H9 (cell line): Measurements from ENCODE around the gene SYT17. TPM values are rescaled to one million over a fixed set of nuclear protein-coding genes. Genes with fewer than 3 reads are reported as not detected.

Experiments used
- DNase-seq: peaks from one replicate; pipeline ENCODE4 v3.0.0-alpha.2; 2017
- H2AFZ ChIP-seq: one replicate; pipeline ENCODE4 v1.6.1; 2013; ENCODE audit warnings: mild to moderate bottlenecking, low read length, control low read depth, moderate library complexity
- H2AK5ac ChIP-seq: 2 replicates; pipeline ENCODE4 v1.6.1; 2013; ENCODE audit warnings: low read length, control low read depth, mixed read lengths; ENCODE audit not compliant: insufficient read length
- H2BK120ac ChIP-seq: one replicate; pipeline ENCODE4 v1.6.1; 2013; ENCODE audit warnings: low read depth, mild to moderate bottlenecking, low read length, control low read depth, inconsistent platforms; ENCODE audit not compliant: poor library complexity, severe bottlenecking
- H2BK12ac ChIP-seq: 2 replicates; pipeline ENCODE4 v1.6.1; 2013; ENCODE audit warnings: low read length, control low read depth, mixed read lengths, low read depth; ENCODE audit not compliant: insufficient read length
- H2BK15ac ChIP-seq: 2 replicates; pipeline ENCODE4 v1.6.1; 2013; ENCODE audit warnings: low read depth, low read length, control low read depth
- H2BK20ac ChIP-seq: one replicate; pipeline ENCODE4 v1.6.1; 2013; ENCODE audit warnings: low read depth, mild to moderate bottlenecking, low read length, control low read depth, inconsistent platforms; ENCODE audit not compliant: poor library complexity, severe bottlenecking
- H2BK5ac ChIP-seq: 2 replicates; pipeline ENCODE4 v1.6.1; 2013; ENCODE audit warnings: low read length, control low read depth, mixed read lengths; ENCODE audit not compliant: insufficient read length
- H3K14ac ChIP-seq: 2 replicates; pipeline ENCODE4 v1.6.1; 2013; ENCODE audit warnings: low read length, control low read depth; ENCODE audit not compliant: insufficient read depth
- H3K18ac ChIP-seq: 2 replicates; pipeline ENCODE4 v1.6.1; 2013; ENCODE audit warnings: low read depth, mild to moderate bottlenecking, mixed read lengths, low read length, control low read depth; ENCODE audit not compliant: insufficient read length
- H3K23ac ChIP-seq: 2 replicates; pipeline ENCODE4 v1.6.1; 2013; ENCODE audit warnings: low read length, control low read depth, mixed read lengths, low read depth; ENCODE audit not compliant: insufficient read length
- H3K23me2 ChIP-seq: 2 replicates; pipeline ENCODE4 v1.6.1; 2013; ENCODE audit warnings: low read depth, mild to moderate bottlenecking, mixed read lengths, low read length, control low read depth; ENCODE audit not compliant: insufficient read length, poor library complexity, severe bottlenecking
- H3K27ac ChIP-seq: 2 replicates; pipeline ENCODE4 v1.5.1; 2013; ENCODE audit warnings: low read length, control low read depth, mixed read lengths, low read depth; ENCODE audit not compliant: insufficient read length
- H3K27me3 ChIP-seq: 2 replicates; pipeline ENCODE4 v1.6.1; 2013; ENCODE audit warnings: low read length, control low read depth, inconsistent platforms; ENCODE audit not compliant: insufficient read depth
- H3K4ac ChIP-seq: 2 replicates; pipeline ENCODE4 v1.6.1; 2013; ENCODE audit warnings: low read depth, mild to moderate bottlenecking, control low read depth, inconsistent platforms, low read length, moderate library complexity
- H3K4me1 ChIP-seq: 2 replicates; pipeline ENCODE4 v1.6.1; 2013; ENCODE audit warnings: low read length, control low read depth, inconsistent platforms; ENCODE audit not compliant: insufficient read depth
- H3K4me2 ChIP-seq: 2 replicates; pipeline ENCODE4 v1.6.1; 2013; ENCODE audit warnings: low read length, control low read depth, mixed read lengths; ENCODE audit not compliant: insufficient read length, insufficient read depth
- H3K56ac ChIP-seq: 2 replicates; pipeline ENCODE4 v1.6.1; 2013; ENCODE audit warnings: low read depth, mild to moderate bottlenecking, mixed read lengths, low read length, control low read depth; ENCODE audit not compliant: insufficient read length
- H3K79me1 ChIP-seq: 2 replicates; pipeline ENCODE4 v1.6.1; 2013; ENCODE audit warnings: low read depth, mild to moderate bottlenecking, moderate library complexity, low read length, control low read depth, inconsistent platforms; ENCODE audit not compliant: insufficient read depth, poor library complexity, severe bottlenecking
- H3K79me2 ChIP-seq: 2 replicates; pipeline ENCODE4 v1.6.1; 2013; ENCODE audit warnings: low read length, control low read depth, inconsistent platforms; ENCODE audit not compliant: insufficient read depth
- H3K9ac ChIP-seq: 2 replicates; pipeline ENCODE4 v1.6.1; 2013; ENCODE audit warnings: low read length, control low read depth, mixed read lengths; ENCODE audit not compliant: insufficient read length; ENCODE audit errors: extremely low read depth
- H3K9me3 ChIP-seq: one replicate; pipeline ENCODE4 v1.6.1; 2013; ENCODE audit warnings: low read depth, low read length, inconsistent platforms; ENCODE audit not compliant: control insufficient read depth
- H3T11ph ChIP-seq: one replicate; pipeline ENCODE4 v1.6.1; 2013; ENCODE audit warnings: mild to moderate bottlenecking, low read length, control low read depth, inconsistent platforms
- H4K20me1 ChIP-seq: one replicate; pipeline ENCODE4 v1.6.1; 2013; ENCODE audit not compliant: control insufficient read depth, insufficient read length, insufficient read depth
- H4K5ac ChIP-seq: 2 replicates; pipeline ENCODE4 v1.6.1; 2013; ENCODE audit warnings: low read depth, mild to moderate bottlenecking, mixed read lengths, low read length, control low read depth; ENCODE audit not compliant: insufficient read length
- H4K8ac ChIP-seq: replicated peaks from 2 replicates; pipeline ENCODE4 v1.6.1; 2013; ENCODE audit warnings: low read length, control low read depth, mixed read lengths, low read depth; ENCODE audit not compliant: insufficient read length
- H4K91ac ChIP-seq: 2 replicates; pipeline ENCODE4 v1.6.1; 2013; ENCODE audit warnings: low read depth, mild to moderate bottlenecking, moderate library complexity, mixed read lengths, low read length, control low read depth; ENCODE audit not compliant: insufficient read length
- H3K27ac Mint-ChIP-seq, 3 experiments: 2 replicates in 2 of 3; 3 replicates in 1 of 3; pipeline ENCODE4 v1.8.0; 2020 to 2021; ENCODE audit warnings: mixed read lengths in 3 of 3, mild to moderate bottlenecking in 1 of 3, moderate library complexity in 1 of 3
- H3K27me3 Mint-ChIP-seq: 2 replicates; pipeline ENCODE4 v1.8.0; 2021; ENCODE audit warnings: low read depth, mild to moderate bottlenecking, moderate library complexity, mixed read lengths
- H3K36me3 Mint-ChIP-seq, 3 experiments: 2 replicates in 2 of 3; 3 replicates in 1 of 3; pipeline ENCODE4 v1.8.0; 2020 to 2021; ENCODE audit warnings: low read depth in 3 of 3, mixed read lengths in 3 of 3; ENCODE audit not compliant: insufficient read depth in 1 of 3
- H3K4me1 Mint-ChIP-seq, 2 experiments: 2 replicates each; pipeline ENCODE4 v1.8.0; 2020; ENCODE audit warnings: mixed read lengths in 2 of 2
- H3K4me3 Mint-ChIP-seq, 2 experiments: 2 replicates in 1 of 2; 3 replicates in 1 of 2; pipeline ENCODE4 v1.8.0; 2020 to 2021; ENCODE audit warnings: mild to moderate bottlenecking in 2 of 2, mixed read lengths in 2 of 2, moderate library complexity in 1 of 2
- H3K9me3 Mint-ChIP-seq, 2 experiments: 2 replicates in 1 of 2; 3 replicates in 1 of 2; pipeline ENCODE4 v1.8.0; 2020; ENCODE audit warnings: mild to moderate bottlenecking in 2 of 2, mixed read lengths in 2 of 2, moderate library complexity in 1 of 2
- CTCF ChIP-seq: fragments of 200-600 bp; sonication (generic); conservative IDR thresholded peaks from 3 replicates; pipeline ENCODE4 v1.8.0; 2021; ENCODE audit warnings: antibody characterized with exemption, mild to moderate bottlenecking
- WGBS: extraction: QIAGEN DNeasy Blood & Tissue Kit; methylation state at CpG from one replicate; pipeline ENCODE4 v1.1.7; 2013; ENCODE audit warnings: missing lambda C conversion rate, low lambda C conversion rate, mixed read lengths; ENCODE audit not compliant: insufficient read length; ENCODE audit errors: extremely low coverage; 5-methylcytosine and 5-hydroxymethylcytosine counted together
- total RNA-seq: library from RNA; stranded (reverse); gene quantifications from 2 replicates; pipeline ENCODE4 v1.2.1, GENCODE V29; 2021

Gene SYT17
- total RNA-seq, 1 experiment from 2014 or later, result 3.0 TPM

GRCh38 chr16:19143599-19143956 lies 24.5 kb upstream of the SYT17 start:
- Histone ChIP-seq H2BK12ac (no peak overlapping the region), H2AFZ (no peak overlapping the region), H2BK5ac (no peak overlapping the region), H2BK120ac (no peak overlapping the region), H3K79me1 (no peaks in the 10 kb centered on the region), H3K23ac (no peak overlapping the region), H3K4me2 (no peak overlapping the region), H3K18ac (no peak overlapping the region), H3K79me2 (no peaks in the 10 kb centered on the region), H2AK5ac (no peak overlapping the region), H3K4ac (no peak overlapping the region), H4K91ac (no peak overlapping the region), H2BK20ac (no peak overlapping the region), H3K9me3 (no peaks in the 10 kb centered on the region), H3K27ac (no peak overlapping the region), H2BK15ac (no peak overlapping the region), H3K23me2 (no peaks in the 10 kb centered on the region), H3K4me1 (no peaks in the 10 kb centered on the region; the same call in 1 of the 2 replicates), H3K9ac (no peak overlapping the region), H4K20me1 (no peaks in the 10 kb centered on the region), H3K56ac (no peak overlapping the region), H3K14ac (no peak overlapping the region), H4K5ac (no peak overlapping the region), H4K8ac (no peak overlapping the region), H3T11ph (no peak overlapping the region), H3K27me3 (no peaks in the 10 kb centered on the region)
- Mint-ChIP-seq H3K4me3 (no peak overlapping the region), H3K4me1 (peaks cover under 1% of the 10 kb centered on the region in 2 experiments), H3K9me3 (peaks cover 6 to 9% of the 10 kb centered on the region in 2 experiments; a peak in 3 of 5 replicates), H3K27ac (no peak overlapping the region), H3K36me3 (peaks cover 0 to 2% (median 0%) of the 10 kb centered on the region in 3 experiments; a peak in 1 of 7 replicates), H3K27me3 (peaks cover 8% of the 10 kb centered on the region)
- whole genome bisulfite sequencing, result no CpG with 5 or more reads among the region's 9 CpGs
- TF ChIP-seq CTCF, result no peak
- no peak for DNase-seq
